GM12801 (cell line): ENCODE measurements around the gene ARHGAP24.

Experiments
- TF ChIP-seq, protein P1 (sequence below): IDR thresholded peaks from one replicate; pipeline ENCODE4 v1.5.1; 2011; ENCODE audit warnings: control low read depth; ENCODE audit not compliant: insufficient read length; ENCODE audit errors: extremely low read depth

ARHGAP24 gene

DNA sequence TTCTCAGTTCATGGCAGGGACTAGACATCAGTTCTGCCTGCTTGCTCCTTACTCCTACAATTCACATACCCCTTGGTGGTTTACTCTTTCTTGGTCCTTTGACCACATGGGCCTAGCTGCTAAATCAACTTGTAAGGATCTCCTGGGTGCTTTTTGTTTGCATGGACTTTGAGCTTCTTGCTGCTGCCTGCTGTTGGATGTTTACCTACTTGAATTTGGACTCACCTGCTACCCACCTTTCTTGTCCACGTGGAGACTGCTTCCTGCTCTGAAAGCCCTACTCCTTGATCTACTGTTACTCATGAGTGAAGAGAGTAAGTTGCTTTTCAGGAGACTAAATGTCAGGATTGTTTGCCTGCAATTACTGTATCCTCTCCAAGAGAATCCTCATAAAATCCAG is 15.2 kb upstream of the ARHGAP24 start:
- TF ChIP-seq, protein P1, sequence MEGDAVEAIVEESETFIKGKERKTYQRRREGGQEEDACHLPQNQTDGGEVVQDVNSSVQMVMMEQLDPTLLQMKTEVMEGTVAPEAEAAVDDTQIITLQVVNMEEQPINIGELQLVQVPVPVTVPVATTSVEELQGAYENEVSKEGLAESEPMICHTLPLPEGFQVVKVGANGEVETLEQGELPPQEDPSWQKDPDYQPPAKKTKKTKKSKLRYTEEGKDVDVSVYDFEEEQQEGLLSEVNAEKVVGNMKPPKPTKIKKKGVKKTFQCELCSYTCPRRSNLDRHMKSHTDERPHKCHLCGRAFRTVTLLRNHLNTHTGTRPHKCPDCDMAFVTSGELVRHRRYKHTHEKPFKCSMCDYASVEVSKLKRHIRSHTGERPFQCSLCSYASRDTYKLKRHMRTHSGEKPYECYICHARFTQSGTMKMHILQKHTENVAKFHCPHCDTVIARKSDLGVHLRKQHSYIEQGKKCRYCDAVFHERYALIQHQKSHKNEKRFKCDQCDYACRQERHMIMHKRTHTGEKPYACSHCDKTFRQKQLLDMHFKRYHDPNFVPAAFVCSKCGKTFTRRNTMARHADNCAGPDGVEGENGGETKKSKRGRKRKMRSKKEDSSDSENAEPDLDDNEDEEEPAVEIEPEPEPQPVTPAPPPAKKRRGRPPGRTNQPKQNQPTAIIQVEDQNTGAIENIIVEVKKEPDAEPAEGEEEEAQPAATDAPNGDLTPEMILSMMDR = no peak

- TF ChIP-seq, protein P1 = no peak
Observed at GRCh38 chr4:85474356-85474755, 594 bp upstream of the ARHGAP24 start.

GRCh38 chr4:85475631-85476233 is 782 bp downstream of the ARHGAP24 start:
- TF ChIP-seq, protein P1 = no peak

DNA sequence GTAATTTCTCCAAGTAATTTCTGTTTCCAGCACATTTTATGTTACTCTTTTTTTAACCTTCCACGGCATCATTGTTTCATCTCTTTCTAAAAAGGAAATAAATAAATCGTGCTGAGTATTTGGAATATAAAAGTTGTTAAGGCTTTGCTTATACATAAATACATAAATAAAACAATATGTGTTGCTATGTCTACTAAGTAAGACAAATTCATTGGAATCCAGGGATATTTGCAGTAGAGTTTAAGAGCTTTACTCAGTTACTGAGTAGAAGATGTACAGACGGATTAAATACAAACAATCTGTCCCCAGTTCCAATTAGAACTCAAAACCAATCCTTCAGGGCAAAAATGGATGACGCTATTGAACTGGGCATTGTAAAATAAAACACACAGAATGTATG is 1.4 kb downstream of the ARHGAP24 start:
- TF ChIP-seq, protein P1 = no peak

GRCh38 chr4:85477534-85477933 is 2.6 kb downstream of the ARHGAP24 start:
- TF ChIP-seq, protein P1 = no peak

DNA sequence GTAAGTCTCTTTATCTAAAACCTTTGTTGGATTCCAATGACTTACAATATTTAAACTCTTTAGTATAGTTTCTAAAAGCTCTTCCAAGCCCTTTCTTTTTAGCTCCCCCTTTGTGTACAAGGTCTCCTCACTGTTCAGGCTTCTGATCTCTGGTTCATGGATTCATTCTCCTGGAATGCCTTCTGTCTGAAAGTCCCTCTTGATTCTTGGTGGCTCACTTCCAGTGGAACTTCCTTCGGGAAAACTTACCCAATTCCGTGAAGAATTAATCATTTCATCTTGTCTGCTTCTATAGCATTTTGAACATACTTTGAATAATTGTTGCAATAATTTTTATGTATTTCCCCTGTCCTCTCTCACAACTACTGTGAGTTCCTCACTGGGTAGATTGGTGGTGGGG is 3.6 kb downstream of the ARHGAP24 start:
- TF ChIP-seq, protein P1 = no peak

- TF ChIP-seq, protein P1 = no peak
Observed at GRCh38 chr4:85482010-85482738, 7.2 kb downstream of the ARHGAP24 start.
